DMS114 treated with DMSO at 0.1 percent for 48 hours (cell line): ENCODE measurements around the gene FAM124A.
"Not testable (repeated sequence)": the region's sequence is repeated elsewhere in the genome, so short reads cannot be mapped to it uniquely, and the experiment has no call there.

Experiments
- DNase-seq: peaks from one replicate; lab custom pipeline; 2025; ENCODE audit not compliant: unreplicated experiment; lab: John Stamatoyannopoulos, UW

Gene FAM124A

GRCh38 chr13:51267622-51268021, 45.4 kb downstream of the FAM124A start:
- no peak for DNase-seq

DNA sequence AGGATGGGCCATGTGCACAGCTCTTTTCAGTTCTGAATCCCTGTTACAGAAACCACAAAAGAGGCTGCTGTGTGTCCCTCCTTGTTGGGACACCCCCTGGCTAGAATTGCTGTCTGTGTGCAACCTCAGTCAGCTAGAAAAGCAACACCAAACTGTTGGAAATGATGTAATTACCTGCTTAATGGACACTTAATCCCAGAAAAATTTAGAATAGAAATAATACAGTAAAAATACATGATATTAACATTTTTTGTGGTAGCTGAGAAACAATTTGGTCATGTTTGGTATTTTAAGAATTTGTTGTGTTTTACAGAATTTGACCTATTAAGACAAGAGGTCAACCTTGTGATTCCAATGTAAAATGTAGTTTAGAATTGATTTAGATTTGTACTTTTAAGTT, 46.8 kb downstream of the FAM124A start:
- DNase-seq, result no peak

GRCh38 chr13:51270623-51271415, 48.6 kb downstream of the FAM124A start:
- DNase-seq, result no peak

GRCh38 chr13:51271528-51272085, 49.4 kb downstream of the FAM124A start:
- no peak for DNase-seq

GRCh38 chr13:51275101-51275500, 52.9 kb downstream of the FAM124A start:
- no peak for DNase-seq

DNA sequence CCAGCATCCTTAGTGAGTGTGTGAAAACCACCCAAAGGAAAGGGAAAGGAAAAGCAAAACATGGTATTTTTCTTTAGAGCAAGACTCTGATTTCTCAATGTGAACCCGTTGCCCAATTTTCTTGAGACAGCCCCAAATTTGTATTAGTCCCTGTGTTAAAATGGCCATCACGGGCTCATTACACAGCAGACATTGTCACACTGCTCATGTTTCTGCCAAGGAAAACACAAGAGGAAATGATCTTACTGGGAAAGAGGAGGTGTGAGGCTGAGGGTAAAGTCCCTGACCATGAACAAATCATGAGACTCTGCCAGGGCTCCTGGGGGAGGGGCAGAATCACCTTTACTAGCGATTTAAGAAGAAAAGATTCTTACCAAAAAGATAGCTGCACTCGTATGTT, 54.4 kb downstream of the FAM124A start:
- DNase-seq, result no peak

DNA sequence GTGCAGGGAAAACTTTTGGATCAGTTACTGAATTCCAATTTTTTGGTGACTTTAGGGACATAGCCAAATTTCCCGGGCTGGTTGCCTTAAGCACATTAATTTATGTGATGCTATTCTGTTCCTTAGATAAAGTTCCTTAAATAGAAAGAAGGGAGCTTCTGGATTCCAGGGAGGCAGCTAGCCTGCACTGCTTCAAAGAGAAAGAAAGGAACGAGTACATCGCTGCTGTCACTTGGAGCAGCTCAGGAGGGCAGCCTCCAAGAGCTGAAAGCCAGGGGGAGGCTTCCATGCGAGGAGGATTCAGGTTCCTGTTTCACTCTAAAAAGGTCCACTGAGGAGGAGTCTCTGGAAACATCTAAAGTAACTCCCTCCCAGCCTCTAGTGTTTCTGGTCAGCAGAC, 55.7 kb downstream of the FAM124A start:
- no peak for DNase-seq

GRCh38 chr13:51278426-51279130, 56.4 kb downstream of the FAM124A start:
- DNase-seq, result no peak

- no peak for DNase-seq
These were observed 58.3 kb downstream of the FAM124A start for GRCh38 chr13:51280379-51280940.

DNA sequence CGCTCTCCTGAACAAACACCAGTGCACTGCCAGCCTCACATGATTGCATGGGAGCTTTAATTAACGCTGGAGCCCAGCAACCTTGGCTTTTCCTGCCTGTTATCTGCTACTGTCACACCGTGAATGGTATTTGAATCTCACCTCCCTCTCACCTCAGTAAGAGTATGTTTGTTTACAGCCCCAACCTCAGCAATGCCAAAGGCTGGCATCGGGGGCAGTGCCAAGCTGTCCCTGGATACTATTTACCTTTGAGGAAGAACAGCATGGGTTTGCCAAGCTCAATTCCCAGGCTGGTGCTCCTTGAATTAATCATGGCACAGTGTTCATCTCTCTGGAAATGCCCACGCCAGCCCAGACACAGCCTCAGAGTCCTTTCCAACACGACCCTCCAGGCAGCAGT, 60.1 kb downstream of the FAM124A start:
- DNase-seq, result no peak

GRCh38 chr13:51282923-51283322, 60.7 kb downstream of the FAM124A start:
- not testable (repeated sequence) for DNase-seq

- DNase-seq, result no peak
These were observed 61.2 kb downstream of the FAM124A start for GRCh38 chr13:51283371-51283770.

DNA sequence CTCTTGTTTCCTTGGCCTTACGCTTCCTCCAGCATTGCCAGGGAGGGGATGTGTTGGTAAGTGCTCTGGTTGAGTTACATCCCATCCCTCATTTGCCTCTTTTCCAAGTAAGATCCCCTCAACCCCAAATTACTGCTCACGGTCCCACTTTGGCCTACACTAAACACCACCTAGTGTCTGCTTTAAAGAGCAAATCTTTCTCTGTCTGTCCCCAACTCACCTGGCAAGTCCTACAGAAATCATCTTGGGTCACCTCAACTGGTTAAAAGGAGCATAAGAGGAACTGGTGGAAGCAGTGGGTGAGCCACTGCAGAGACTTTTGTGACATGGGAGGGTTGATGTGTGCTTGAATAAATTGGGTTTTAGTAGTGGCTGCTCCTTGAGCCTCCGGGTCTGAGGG, 62.1 kb downstream of the FAM124A start:
- no peak for DNase-seq

DNA sequence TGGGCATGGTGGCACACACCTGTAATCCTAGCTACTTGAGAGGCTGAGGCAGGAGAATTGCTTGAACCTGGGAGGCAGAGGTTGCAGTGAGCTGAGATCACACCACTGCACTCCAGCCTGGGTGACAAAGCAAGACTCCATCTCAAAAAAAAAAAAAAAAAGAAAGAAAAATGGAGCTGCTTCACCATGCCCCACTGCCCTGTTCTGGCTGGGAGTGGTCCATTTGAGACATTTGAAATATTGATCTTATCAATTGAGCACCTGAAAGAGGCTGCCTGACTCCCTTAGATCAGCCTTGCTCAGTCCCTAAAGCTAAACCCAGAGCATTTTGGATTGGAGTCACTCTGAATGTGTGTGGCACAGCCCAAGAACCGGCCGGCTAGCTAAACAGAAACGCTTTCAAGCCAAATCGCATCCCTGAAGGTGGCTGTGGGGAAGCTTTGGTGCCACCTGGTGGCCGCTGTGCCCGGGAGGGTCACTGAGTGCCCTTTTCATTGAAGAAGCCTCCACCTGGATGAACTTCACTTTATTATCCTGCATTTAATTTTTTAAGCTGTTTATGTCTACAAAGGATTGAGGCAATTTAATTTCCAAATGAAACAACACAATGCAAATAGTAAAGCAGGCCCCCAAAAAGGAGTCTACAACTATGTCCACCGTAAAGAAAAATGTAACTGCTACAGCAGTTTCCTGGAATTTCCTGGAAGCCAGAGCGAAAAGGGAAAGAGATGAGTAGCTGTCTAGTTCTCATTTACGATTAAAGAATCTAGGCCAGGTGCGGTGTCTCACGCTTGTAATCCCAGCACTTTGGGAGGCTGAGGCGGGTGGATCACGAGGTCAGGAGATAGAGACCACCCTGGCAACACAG, 64.2 kb downstream of the FAM124A start:
- peak; percentile 2 for DNase-seq

- no peak for DNase-seq
These were observed 65.6 kb downstream of the FAM124A start for GRCh38 chr13:51287758-51288157.

- not testable (repeated sequence) for DNase-seq
These were observed 66.1 kb downstream of the FAM124A start for GRCh38 chr13:51288254-51288653.

GRCh38 chr13:51291341-51291740, 69.1 kb downstream of the FAM124A start:
- no peak for DNase-seq

- no peak for DNase-seq
These were observed 69.9 kb downstream of the FAM124A start for GRCh38 chr13:51292000-51292565.

DNA sequence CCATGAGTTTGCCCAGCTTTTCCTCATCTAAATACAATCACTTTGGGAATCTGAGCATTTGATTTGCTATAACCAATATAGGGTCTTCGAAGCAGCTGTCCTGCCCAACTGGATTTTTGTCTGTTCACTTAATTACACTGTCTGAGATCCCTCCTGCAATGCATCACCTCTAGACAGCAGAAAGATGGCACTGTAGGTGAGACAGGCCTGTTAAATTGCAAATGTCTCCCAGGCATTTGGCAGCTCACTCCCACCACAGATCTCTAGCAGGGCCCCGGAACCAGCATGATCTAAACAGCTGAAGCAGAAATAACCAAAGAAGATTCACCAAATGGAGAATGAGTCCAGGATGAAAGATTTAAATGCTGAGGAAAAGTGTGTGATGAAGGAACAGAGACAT, 75.4 kb downstream of the FAM124A start:
- DNase-seq, result no peak

- DNase-seq, result no peak
These were observed 76.6 kb downstream of the FAM124A start for GRCh38 chr13:51298812-51299211.
